T-cell (primary cell): Measurements from ENCODE around the gene DNAI4. TPM values are rescaled to one million over a fixed set of nuclear protein-coding genes. Genes with fewer than 3 reads are reported as not detected.

Experiments used
- ATAC-seq, 4 experiments: fragments of 200-7000 bp in 3 of 4; fragments of 150-1000 bp in 1 of 4; cut with Tn5 transposase; replicated peaks in 1 of 4; 1 replicate in 3 of 4; 2 replicates in 1 of 4; pipeline ENCODE4 v1.10.0; 2021; ENCODE audit warnings: moderate library complexity in 3 of 4, mild to moderate bottlenecking in 2 of 4, moderate number of reproducible peaks in 1 of 4
- CTCF ChIA-PET, 2 donors: fragments of 300-600 bp; sonication (Branson Sonifier 250); formaldehyde crosslinking; loops; one replicate each; lab custom pipeline; 2022; ENCODE audit warnings: antibody characterized with exemption in 2 of 2; lab: Charles Lee
- POLR2A ChIA-PET, 2 donors: fragments of 300-600 bp; sonication (Branson Sonifier 250); formaldehyde crosslinking; loops; one replicate each; lab custom pipeline; 2022; ENCODE audit warnings: antibody characterized with exemption in 2 of 2; lab: Charles Lee
- DNase-seq, 35 experiments: peaks; one replicate each; pipeline versions ENCODE4 v3.0.0 to v3.0.0-alpha.2; 2013 to 2023
- H3K27ac ChIP-seq: one replicate; pipeline ENCODE4 v1.5.1; 2013; ENCODE audit warnings: low read length
- H3K27me3 ChIP-seq, 2 experiments: replicated peaks in 1 of 2; 1 replicate in 1 of 2; 2 replicates in 1 of 2; pipeline versions ENCODE4 v1.6.1 to v1.7.0; 2013; ENCODE audit warnings: low read length in 1 of 2, mixed read lengths in 1 of 2; ENCODE audit not compliant: control insufficient read depth in 2 of 2, insufficient read depth in 2 of 2; ENCODE audit errors: extremely low read depth in 1 of 2
- H3K36me3 ChIP-seq, 2 donors: 1 replicate in 1 of 2; 2 replicates in 1 of 2; pipeline versions ENCODE4 v1.6.1 to v1.7.0; 2013; ENCODE audit warnings: low read length in 1 of 2; ENCODE audit not compliant: control insufficient read depth in 2 of 2, insufficient read depth in 1 of 2; ENCODE audit errors: extremely low read depth in 1 of 2
- H3K4me1 ChIP-seq, 2 experiments: 1 replicate in 1 of 2; 2 replicates in 1 of 2; pipeline versions ENCODE4 v1.6.1 to v1.7.0; 2013; ENCODE audit warnings: low read length in 2 of 2, mixed read lengths in 1 of 2; ENCODE audit not compliant: insufficient read depth in 2 of 2, control insufficient read depth in 1 of 2; ENCODE audit errors: extremely low read depth in 1 of 2
- H3K4me3 ChIP-seq, 2 donors: 1 replicate in 1 of 2; 2 replicates in 1 of 2; pipeline versions ENCODE4 v1.5.1 to v1.7.0; 2013; ENCODE audit warnings: mild to moderate bottlenecking in 2 of 2, low read length in 1 of 2, moderate library complexity in 1 of 2; ENCODE audit not compliant: control insufficient read depth in 1 of 2; ENCODE audit errors: extremely low read depth in 1 of 2
- H3K9me3 ChIP-seq: 2 replicates; pipeline ENCODE4 v1.7.0; 2013
- H3K27ac Mint-ChIP-seq, 2 donors: one replicate each; pipeline ENCODE4 v1.8.0; 2020 to 2021; ENCODE audit warnings: mild to moderate bottlenecking in 2 of 2, mixed read lengths in 2 of 2
- H3K27me3 Mint-ChIP-seq, 2 donors: one replicate each; pipeline ENCODE4 v1.8.0; 2021 to 2022; ENCODE audit warnings: mixed read lengths in 2 of 2
- H3K36me3 Mint-ChIP-seq: one replicate; pipeline ENCODE4 v1.8.0; 2021; ENCODE audit warnings: mixed read lengths
- H3K4me1 Mint-ChIP-seq, 3 donors: one replicate each; pipeline ENCODE4 v1.8.0; 2020 to 2022; ENCODE audit warnings: mixed read lengths in 3 of 3, mild to moderate bottlenecking in 1 of 3
- H3K4me3 Mint-ChIP-seq, 3 donors: one replicate each; pipeline ENCODE4 v1.8.0; 2020 to 2022; ENCODE audit warnings: mild to moderate bottlenecking in 3 of 3, mixed read lengths in 3 of 3, moderate library complexity in 3 of 3
- H3K9me3 Mint-ChIP-seq, 3 donors: one replicate each; pipeline ENCODE4 v1.8.0; 2020 to 2022; ENCODE audit warnings: mixed read lengths in 3 of 3
- WGBS: methylation state at CpG from one replicate; pipeline ENCODE4 v1.1.5; 2013; ENCODE audit warnings: missing lambda C conversion rate; ENCODE audit not compliant: insufficient coverage; 5-methylcytosine and 5-hydroxymethylcytosine counted together
- total RNA-seq, 35 experiments: library from RNA in 6 of 35; stranded (reverse) in 6 of 35; fragments of 120-200 nt in 1 of 35; gene quantifications; one replicate each; pipeline versions ENCODE4 v1.2.1 to v1.2.4 and lab custom pipeline; 2013 to 2026

The DNAI4 gene
- total RNA-seq, 5 donors from 2014 or later (not counting 1 experiment from before 2014, with no cell fraction given): 5.6 to 11.7 (median 7.7) TPM

GRCh38 chr1:66867501-66867900 is 57.2 kb downstream of the DNAI4 start:
- no peaks in the 10 kb centered on the region for H3K36me3 ChIP-seq
- H3K36me3 Mint-ChIP-seq: no peaks in the 10 kb centered on the region
- H3K27ac Mint-ChIP-seq: no peak overlapping the region
- no CpG with 5 or more reads among the region's 2 CpGs for WGBS
- no peak overlapping the region for H3K4me3 ChIP-seq
- no peaks in the 10 kb centered on the region for H3K4me1 ChIP-seq
- no peaks in the 10 kb centered on the region for H3K27me3 Mint-ChIP-seq
- no peak overlapping the region for H3K27ac ChIP-seq
- no peaks in the 10 kb centered on the region for H3K4me1 Mint-ChIP-seq
- no peaks in the 10 kb centered on the region for H3K9me3 Mint-ChIP-seq
- H3K4me3 Mint-ChIP-seq: no peak overlapping the region
- no peaks in the 10 kb centered on the region for H3K9me3 ChIP-seq
- CTCF ChIA-PET: no interaction called here
- DNase-seq: no peak
- ATAC-seq: no peak
- POLR2A ChIA-PET: no interaction called here
- no peaks in the 10 kb centered on the region for H3K27me3 ChIP-seq

GRCh38 chr1:66860529-66860928 is 64.1 kb downstream of the DNAI4 start:
- Histone ChIP-seq H3K27ac (no peak overlapping the region), H3K27me3 (no peaks in the 10 kb centered on the region), H3K4me1 (no peaks in the 10 kb centered on the region), H3K4me3 (no peak overlapping the region), H3K36me3 (no peaks in the 10 kb centered on the region), H3K9me3 (no peaks in the 10 kb centered on the region)
- WGBS: no CpG with 5 or more reads among the region's 3 CpGs
- no peaks in the 10 kb centered on the region for H3K36me3 Mint-ChIP-seq
- H3K9me3 Mint-ChIP-seq: no peaks in the 10 kb centered on the region
- DNase-seq (no peak), ATAC-seq (no peak)
- H3K4me3 Mint-ChIP-seq: no peak overlapping the region
- CTCF ChIA-PET: no interaction called here
- H3K4me1 Mint-ChIP-seq: peaks cover 0 to 6% (median 0%) of the 10 kb centered on the region in 3 donors
- POLR2A ChIA-PET: no interaction called here
- H3K27ac Mint-ChIP-seq: no peak overlapping the region
- no peaks in the 10 kb centered on the region for H3K27me3 Mint-ChIP-seq

- ATAC-seq (no peak), DNase-seq (no peak)
- H3K36me3 Mint-ChIP-seq: peaks cover 3% of the 10 kb centered on the region
- CTCF ChIA-PET: interaction anchor here in 1 of 2 donors (0.6 kb wide), 1 partner anchor 183 kb away, joined by 4 read pairs; no protein-coding TSS in a partner anchor
- Histone ChIP-seq H3K4me3 (no peak overlapping the region), H3K27ac (no peak overlapping the region), H3K36me3 (no peaks in the 10 kb centered on the region), H3K4me1 (no peaks in the 10 kb centered on the region), H3K27me3 (no peaks in the 10 kb centered on the region), H3K9me3 (no peaks in the 10 kb centered on the region)
- no CpG with 5 or more reads among the region's 1 CpG for WGBS
- H3K4me3 Mint-ChIP-seq: no peak overlapping the region
- peaks cover 0 to 14% (median 11%) of the 10 kb centered on the region in 3 donors for H3K9me3 Mint-ChIP-seq
- no peak overlapping the region for H3K27ac Mint-ChIP-seq
- H3K4me1 Mint-ChIP-seq: no peaks in the 10 kb centered on the region
- H3K27me3 Mint-ChIP-seq: peaks cover 0 to 2% of the 10 kb centered on the region in 2 donors
- POLR2A ChIA-PET: interaction anchor here in 1 of 2 donors (0.6 kb wide), 1 partner anchor 546 kb away, joined by 3 read pairs; no protein-coding TSS in a partner anchor
Measured at GRCh38 chr1:66853379-66853778, 71.3 kb downstream of the DNAI4 start.

- Mint-ChIP-seq H3K36me3 (peaks cover 3% of the 10 kb centered on the region), H3K27me3 (peaks cover 0 to 2% of the 10 kb centered on the region in 2 donors), H3K27ac (no peak overlapping the region), H3K4me3 (no peak overlapping the region), H3K9me3 (peaks cover 0 to 14% (median 11%) of the 10 kb centered on the region in 3 donors), H3K4me1 (no peaks in the 10 kb centered on the region)
- no peak overlapping the region for H3K4me3 ChIP-seq
- no peak overlapping the region for H3K27ac ChIP-seq
- WGBS: 60% methylated on average over 1 of the region's 2 CpGs
- no peak for ATAC-seq
- H3K4me1 ChIP-seq: no peaks in the 10 kb centered on the region
- ChIA-PET POLR2A (interaction anchor here in 1 of 2 donors (0.6 kb wide), 1 partner anchor 545 kb away, joined by 3 read pairs; no protein-coding TSS in a partner anchor), CTCF (interaction anchor here in 1 of 2 donors (0.6 kb wide), 1 partner anchor 183 kb away, joined by 4 read pairs; no protein-coding TSS in a partner anchor)
- no peaks in the 10 kb centered on the region for H3K27me3 ChIP-seq
- H3K9me3 ChIP-seq: no peaks in the 10 kb centered on the region
- no peak for DNase-seq
- H3K36me3 ChIP-seq: no peaks in the 10 kb centered on the region
Measured at GRCh38 chr1:66852870-66853269, 71.8 kb downstream of the DNAI4 start.

- no CpG with 5 or more reads among the region's 1 CpG for WGBS
- H3K36me3 Mint-ChIP-seq: peaks cover 3% of the 10 kb centered on the region
Measured at GRCh38 chr1:66850989-66851388, 73.7 kb downstream of the DNAI4 start.

GRCh38 chr1:66848193-66848592 is 76.5 kb downstream of the DNAI4 start:
- ATAC-seq (no peak), DNase-seq (no peak)
- 88% methylated on average over 2 of the region's 2 CpGs for WGBS
- no peak overlapping the region for H3K27ac ChIP-seq
- CTCF ChIA-PET: interaction anchor here in 1 of 2 donors (0.6 kb wide), 1 partner anchor 11 kb away, joined by 3 read pairs; no protein-coding TSS in a partner anchor
- no peak overlapping the region for H3K27ac Mint-ChIP-seq
- no peaks in the 10 kb centered on the region for H3K4me1 ChIP-seq
- H3K9me3 ChIP-seq: no peaks in the 10 kb centered on the region
- no peaks in the 10 kb centered on the region for H3K4me1 Mint-ChIP-seq
- peaks cover 0 to 14% (median 11%) of the 10 kb centered on the region in 3 donors for H3K9me3 Mint-ChIP-seq
- H3K4me3 ChIP-seq: no peak overlapping the region
- no peaks in the 10 kb centered on the region for H3K36me3 ChIP-seq
- peaks cover 0 to 2% of the 10 kb centered on the region in 2 donors for H3K27me3 Mint-ChIP-seq
- no peak overlapping the region for H3K4me3 Mint-ChIP-seq
- peaks cover 3% of the 10 kb centered on the region for H3K36me3 Mint-ChIP-seq
- POLR2A ChIA-PET: no interaction called here
- H3K27me3 ChIP-seq: no peaks in the 10 kb centered on the region

More at GRCh38 chr1:66850989-66851388, 73.7 kb downstream of the DNAI4 start:
- CTCF ChIA-PET: no interaction called here
- no peak for ATAC-seq
- H3K9me3 Mint-ChIP-seq: peaks cover 0 to 14% (median 11%) of the 10 kb centered on the region in 3 donors
- DNase-seq: no peak
- Histone ChIP-seq H3K27me3 (no peaks in the 10 kb centered on the region), H3K9me3 (no peaks in the 10 kb centered on the region), H3K27ac (no peak overlapping the region), H3K36me3 (no peaks in the 10 kb centered on the region), H3K4me3 (no peak overlapping the region), H3K4me1 (no peaks in the 10 kb centered on the region)
- no peaks in the 10 kb centered on the region for H3K4me1 Mint-ChIP-seq
- peaks cover 0 to 2% of the 10 kb centered on the region in 2 donors for H3K27me3 Mint-ChIP-seq
- no peak overlapping the region for H3K27ac Mint-ChIP-seq
- POLR2A ChIA-PET: no interaction called here
- H3K4me3 Mint-ChIP-seq: no peak overlapping the region
